ENCODE results near the gene COMMD1.

GRCh38 chr2:61984682-61985081 lies 79.2 kb downstream of the COMMD1 start:
- no peak for TF ChIP-seq CTCF (IDR thresholded peaks at IDR 0.05)
- no peak for TF ChIP-seq POLR2A (IDR thresholded peaks at IDR 0.05)
- no peak for TF ChIP-seq EP300 (IDR thresholded peaks at IDR 0.05)
